ENCODE data around the gene CCL25. TPM values are rescaled to one million over a fixed set of nuclear protein-coding genes. Genes with fewer than 3 reads are reported as not detected.
A peak's percentile ranks its signal among the peaks of the same experiment; 100 is the strongest.

The CCL25 gene
- total RNA-seq = 1 to 10 TPM in 1 of 5 donors, not detected in 4; 5.1 TPM
- not detected for polyA plus RNA-seq
- long read RNA-seq, donor 1 = 0 reads
- long read RNA-seq, donor 2, partial matches to known transcripts = 0 of 9 reads
- long read RNA-seq, donor 2, other reads (novel, unspliced or antisense) = 5 of 9 reads
- long read RNA-seq, donor 3 = 0 reads
- long read RNA-seq, donor 4 = 0 reads
- long read RNA-seq, donor 5 = 0 reads
- long read RNA-seq, donor 6 = 0 reads
- long read RNA-seq, donor 7 = 0 reads
- long read RNA-seq, donor 8, partial matches to known transcripts = 0 of 1 reads
- long read RNA-seq, donor 8, other reads (novel, unspliced or antisense) = 0 of 1 reads
- long read RNA-seq, donor 9 = 0 reads
- long read RNA-seq, donor 10, partial matches to known transcripts = 0 of 11 reads
- long read RNA-seq, donor 10, other reads (novel, unspliced or antisense) = 8 of 11 reads

- Histone ChIP-seq H3K27me3 (peaks cover 0 to 20% (median 7%) of the 10 kb centered on the region in 3 donors), H3K9me3 (no peaks in the 10 kb centered on the region), H3K4me1 (peaks cover 6 to 13% (median 9%) of the 10 kb centered on the region in 4 donors), H3K4me3 (no peak within 1 kb of the TSS), H3K27ac (no peak within 1 kb of the TSS), H3K36me3 (no peaks in the 10 kb centered on the region)
- DNase-seq = no peak
- TF ChIP-seq CTCF (IDR thresholded peaks at IDR 0.05) = no peak
- TF ChIP-seq EP300 (IDR thresholded peaks at IDR 0.05) = no peak
- TF ChIP-seq POLR2A (IDR thresholded peaks at IDR 0.05) = no peak
- TF ChIP-seq POLR2AphosphoS5 (IDR thresholded peaks at IDR 0.05) = no peak
- intact Hi-C loops (cut with DNase I; ENCODE audit: low total_unique reads) = no loop called here
- 57 to 74% (median 66%) methylated on average over 7 of the region's 7 CpGs for WGBS, 5 donors
Measured at GRCh38 chr19:8052464-8052859, at the start of gene CCL25. CCL25 (plus strand) TSS chr19:8052760; CDS start chr19:8053050, 290 bp downstream.

- H3K27ac ChIP-seq = peak overlapping the region in 1 of 5 donors; percentile 90
- intact Hi-C loops (cut with DNase I; ENCODE audit: low total_unique reads) = loop anchor here (10.0 kb wide), 1 partner anchor 159 kb away; no protein-coding TSS in a partner anchor
- H3K9me3 ChIP-seq = no peaks in the 10 kb centered on the region
- 52 to 67% (median 54%) methylated on average over 6 of the region's 6 CpGs for WGBS, 5 donors
- peaks cover 36 to 71% (median 63%) of the 10 kb centered on the region in 4 donors for H3K4me1 ChIP-seq
- H3K27me3 ChIP-seq = no peaks in the 10 kb centered on the region
- peak overlapping the region; percentile 81 to 94 (median 84) for H3K4me3 ChIP-seq
- H3K36me3 ChIP-seq = peaks cover 0 to 18% (median 14%) of the 10 kb centered on the region in 4 donors
- no peak for DNase-seq
- TF ChIP-seq CTCF (IDR thresholded peaks at IDR 0.05) = no peak
- no peak for TF ChIP-seq EP300 (IDR thresholded peaks at IDR 0.05)
- TF ChIP-seq POLR2AphosphoS5 (IDR thresholded peaks at IDR 0.05) = no peak
- no peak for TF ChIP-seq POLR2A (IDR thresholded peaks at IDR 0.05)
Measured at GRCh38 chr19:8004001-8004400, 48.6 kb upstream of the CCL25 start.

- intact Hi-C loops (cut with DNase I; ENCODE audit: low total_unique reads) = loop anchor here (10.0 kb wide), 1 partner anchor 160 kb away; no protein-coding TSS in a partner anchor
- H3K36me3 ChIP-seq = peaks cover 0 to 15% (median 8%) of the 10 kb centered on the region in 4 donors
- H3K27me3 ChIP-seq = no peaks in the 10 kb centered on the region
- no peak for TF ChIP-seq EP300 (IDR thresholded peaks at IDR 0.05)
- TF ChIP-seq POLR2A (IDR thresholded peaks at IDR 0.05) = no peak
- TF ChIP-seq POLR2AphosphoS5 (IDR thresholded peaks at IDR 0.05) = no peak
- TF ChIP-seq CTCF (IDR thresholded peaks at IDR 0.05) = no peak
- H3K4me1 ChIP-seq = peaks cover 36 to 62% (median 59%) of the 10 kb centered on the region in 4 donors
- DNase-seq = peak in 1 of 2 donors; percentile 55
- no peaks in the 10 kb centered on the region for H3K9me3 ChIP-seq
- H3K27ac ChIP-seq = peak overlapping the region; percentile 69 to 95 (median 90)
- 0 to 1% (median 1%) methylated on average over 7 to 66 of the region's 74 CpGs for WGBS, 5 donors
- peak overlapping the region; percentile 81 to 94 (median 84) for H3K4me3 ChIP-seq
Measured at GRCh38 chr19:8004723-8005513, 47.6 kb upstream of the CCL25 start.

Data from stomach (tissue), 19 donors.